NCI-H1105 (cell line): ENCODE data around the gene EID3.

Experiments used
- DNase-seq: peaks from one replicate; lab custom pipeline; 2025; lab: John Stamatoyannopoulos, UW

EID3 gene

GRCh38 chr12:104340177-104340576 is 36.6 kb downstream of the EID3 start:
- DNase-seq: no peak

- no peak for DNase-seq
These were observed 37.5 kb downstream of the EID3 start for GRCh38 chr12:104340925-104341611.

- DNase-seq: no peak
These were observed 38.6 kb downstream of the EID3 start for GRCh38 chr12:104342147-104342546.

- DNase-seq: no peak
These were observed 39.2 kb downstream of the EID3 start for GRCh38 chr12:104342635-104343249.

- DNase-seq: no peak
These were observed 41.1 kb downstream of the EID3 start for GRCh38 chr12:104344682-104345081.

- DNase-seq: no peak
These were observed 41.9 kb downstream of the EID3 start for GRCh38 chr12:104345234-104346066.

GRCh38 chr12:104347374-104348075 is 44.0 kb downstream of the EID3 start:
- DNase-seq: no peak

- DNase-seq: no peak
These were observed 44.9 kb downstream of the EID3 start for GRCh38 chr12:104348283-104348993.

GRCh38 chr12:104348994-104349494 is 45.5 kb downstream of the EID3 start:
- no peak for DNase-seq

GRCh38 chr12:104350211-104351056 is 46.9 kb downstream of the EID3 start:
- DNase-seq: no peak

GRCh38 chr12:104351057-104351983 is 47.8 kb downstream of the EID3 start:
- no peak for DNase-seq

- no peak for DNase-seq
These were observed 48.7 kb downstream of the EID3 start for GRCh38 chr12:104352106-104352713.

- no peak for DNase-seq
These were observed 49.8 kb downstream of the EID3 start for GRCh38 chr12:104353012-104353981.

GRCh38 chr12:104354167-104354867 is 50.8 kb downstream of the EID3 start:
- DNase-seq: no peak
